OCI-LY3 (cell line): ENCODE data around the gene EPS8.

ENCODE experiments used
- H2AFZ ChIP-seq: fragments of 200-600, 300-600 bp; shearing (Covaris generic); 2 replicates; pipeline ENCODE4 v1.6.0; 2014; ENCODE audit warnings: antibody characterized with exemption, low read depth, low read length
- H3K27ac ChIP-seq: fragments of 200-600, 300-600 bp; sonication (generic); 2 replicates; pipeline ENCODE4 v1.5.1; 2014; ENCODE audit warnings: mild to moderate bottlenecking, low read length, moderate library complexity, mixed read lengths
- H3K27me3 ChIP-seq: fragments of 200-600, 300-600 bp; sonication (generic); 2 replicates; pipeline ENCODE4 v1.6.1; 2014; ENCODE audit warnings: low read depth, low read length, mixed read lengths
- H3K36me3 ChIP-seq: fragments of 200-600, 300-600 bp; sonication (generic); replicated peaks from 2 replicates; pipeline ENCODE3; 2014; ENCODE audit warnings: low read depth, low read length, mixed read lengths
- H3K4me1 ChIP-seq: fragments of 300-600, 200-600 bp; sonication (generic); 2 replicates; pipeline ENCODE4 v1.6.1; 2014; ENCODE audit warnings: low read length, mixed read lengths
- H3K4me2 ChIP-seq: fragments of 200-600, 300-600 bp; sonication (generic); 2 replicates; pipeline ENCODE4 v1.6.1; 2014; ENCODE audit warnings: low read length, mixed read lengths
- H3K4me3 ChIP-seq: fragments of 300-600, 200-600 bp; sonication (generic); 2 replicates; pipeline ENCODE4 v1.5.1; 2014; ENCODE audit warnings: antibody characterized with exemption, mild to moderate bottlenecking, low read length, moderate library complexity
- H3K79me2 ChIP-seq: fragments of 300-600, 200-600 bp; shearing (Covaris generic); 2 replicates; pipeline ENCODE4 v1.6.1; 2014; ENCODE audit warnings: mild to moderate bottlenecking, low read length, mixed read lengths
- H3K9ac ChIP-seq: fragments of 300-600, 200-600 bp; shearing (Covaris generic); 2 replicates; pipeline ENCODE4 v1.6.0; 2014; ENCODE audit warnings: mild to moderate bottlenecking, low read length, moderate library complexity
- H3K9me3 ChIP-seq: fragments of 200-600, 300-600 bp; shearing (Covaris generic); 2 replicates; pipeline ENCODE4 v1.6.1; 2014; ENCODE audit warnings: low read length, mixed read lengths; ENCODE audit not compliant: insufficient read depth
- H4K20me1 ChIP-seq: fragments of 200-600, 300-600 bp; sonication (generic); 2 replicates; pipeline ENCODE4 v1.6.1; 2016; ENCODE audit warnings: low read length, mixed read lengths; ENCODE audit not compliant: insufficient read depth
- CTCF ChIP-seq: fragments of 200-600, 300-600 bp; sonication (generic); IDR thresholded peaks from 2 replicates; pipeline ENCODE4 v1.5.1; 2014; ENCODE audit warnings: antibody characterized with exemption, low read length, low read depth
- EZH2phosphoT487 ChIP-seq: fragments of 200-600 bp; shearing (Covaris generic); IDR thresholded peaks from 2 replicates; pipeline ENCODE4 v1.6.1; 2018; ENCODE audit warnings: antibody characterized with exemption, mixed run types, low read depth

EPS8 gene

GRCh38 chr12:15726027-15726877, 62.9 kb downstream of the EPS8 start:
- no peak overlapping the region for H3K4me2 ChIP-seq
- H3K79me2 ChIP-seq: no peaks in the 10 kb centered on the region
- H3K9me3 ChIP-seq: no peaks in the 10 kb centered on the region
- no peaks in the 10 kb centered on the region for H3K4me1 ChIP-seq
- H3K27me3 ChIP-seq: no peaks in the 10 kb centered on the region
- no peak overlapping the region for H3K9ac ChIP-seq
- no peak overlapping the region for H3K27ac ChIP-seq
- H4K20me1 ChIP-seq: no peaks in the 10 kb centered on the region
- no peak for TF ChIP-seq EZH2phosphoT487
- TF ChIP-seq CTCF: no peak
- H3K36me3 ChIP-seq: no peaks in the 10 kb centered on the region
- no peak overlapping the region for H3K4me3 ChIP-seq
- H2AFZ ChIP-seq: no peak overlapping the region

- Histone ChIP-seq H3K4me1 (peaks cover 6% of the 10 kb centered on the region; the same call in 1 of the 2 replicates), H3K9me3 (no peaks in the 10 kb centered on the region), H2AFZ (no peak overlapping the region), H3K27me3 (no peaks in the 10 kb centered on the region), H3K4me3 (no peak overlapping the region), H3K4me2 (no peak overlapping the region), H3K27ac (no peak overlapping the region), H4K20me1 (no peaks in the 10 kb centered on the region), H3K79me2 (no peaks in the 10 kb centered on the region), H3K36me3 (no peaks in the 10 kb centered on the region), H3K9ac (no peak overlapping the region)
- TF ChIP-seq EZH2phosphoT487 (no peak), CTCF (no peak)
Measured at GRCh38 chr12:15722951-15723350, 66.2 kb downstream of the EPS8 start.

- no peak overlapping the region for H3K4me2 ChIP-seq
Measured at GRCh38 chr12:15721316-15722115, 67.7 kb downstream of the EPS8 start.

More at GRCh38 chr12:15721316-15722115, 67.7 kb downstream of the EPS8 start:
- Histone ChIP-seq H4K20me1 (no peaks in the 10 kb centered on the region), H3K4me1 (peaks cover 6% of the 10 kb centered on the region; the same call in 1 of the 2 replicates), H3K27ac (no peak overlapping the region), H3K4me3 (no peak overlapping the region), H2AFZ (no peak overlapping the region), H3K79me2 (no peaks in the 10 kb centered on the region), H3K9ac (no peak overlapping the region), H3K9me3 (no peaks in the 10 kb centered on the region), H3K27me3 (no peaks in the 10 kb centered on the region), H3K36me3 (no peaks in the 10 kb centered on the region)
- TF ChIP-seq EZH2phosphoT487 (no peak), CTCF (no peak)
